NCI-H748 (cell line): ENCODE measurements around the gene P4HA2.
"Not testable (repeated sequence)": the region's sequence is repeated elsewhere in the genome, so short reads cannot be mapped to it uniquely, and the experiment has no call there.

ENCODE experiments used
- DNase-seq: peaks from one replicate; lab custom pipeline; 2025; ENCODE audit not compliant: unreplicated experiment; lab: John Stamatoyannopoulos, UW

The P4HA2 gene

GRCh38 chr5:132203916-132204315 is 23.7 kb downstream of the P4HA2 start:
- no peak for DNase-seq

GRCh38 chr5:132203464-132203818 is 24.2 kb downstream of the P4HA2 start:
- DNase-seq = no peak

GRCh38 chr5:132202711-132203463 is 24.8 kb downstream of the P4HA2 start:
- no peak for DNase-seq

GRCh38 chr5:132199116-132199680 is 28.5 kb downstream of the P4HA2 start:
- DNase-seq = no peak

- no peak for DNase-seq
These were observed 29.1 kb downstream of the P4HA2 start for GRCh38 chr5:132198571-132198970.

GRCh38 chr5:132195727-132196126 is 31.9 kb downstream of the P4HA2 start:
- DNase-seq = no peak

- DNase-seq = peak; percentile 39
These were observed 34.4 kb downstream of the P4HA2 start for GRCh38 chr5:132193165-132193694.

GRCh38 chr5:132190161-132190817 is 37.4 kb downstream of the P4HA2 start:
- peak; percentile 74 for DNase-seq

GRCh38 chr5:132184588-132184987 is 43.1 kb downstream of the P4HA2 start:
- DNase-seq = no peak

- no peak for DNase-seq
These were observed 43.9 kb downstream of the P4HA2 start for GRCh38 chr5:132183723-132184122.

- DNase-seq = no peak
These were observed 45.2 kb downstream of the P4HA2 start for GRCh38 chr5:132182359-132183040.

GRCh38 chr5:132181011-132181629 is 46.5 kb downstream of the P4HA2 start:
- no peak for DNase-seq

GRCh38 chr5:132180134-132180745 is 47.4 kb downstream of the P4HA2 start:
- peak; percentile 61 for DNase-seq

GRCh38 chr5:132179405-132179804 is 48.2 kb downstream of the P4HA2 start:
- no peak for DNase-seq

- no peak for DNase-seq
These were observed 49.9 kb downstream of the P4HA2 start for GRCh38 chr5:132177691-132178149.

GRCh38 chr5:132176987-132177386 is 50.7 kb downstream of the P4HA2 start:
- DNase-seq = no peak

- DNase-seq = peak; percentile 35
These were observed 51.1 kb downstream of the P4HA2 start for GRCh38 chr5:132176521-132176945.

- no peak for DNase-seq
These were observed 64.7 kb downstream of the P4HA2 start for GRCh38 chr5:132162945-132163344.

- DNase-seq = not testable (repeated sequence)
These were observed 65.9 kb downstream of the P4HA2 start for GRCh38 chr5:132161574-132162326.

GRCh38 chr5:132156413-132156812 is 71.2 kb downstream of the P4HA2 start:
- no peak for DNase-seq
